ENCODE measurements around the gene GLG1.
"Not testable (repeated sequence)": the region's sequence is repeated elsewhere in the genome, so short reads cannot be mapped to it uniquely, and the experiment has no call there.

Gene GLG1

GRCh38 chr16:74575175-74575806 is 31.6 kb downstream of the GLG1 start:
- DNase-seq (ENCODE audit: low spot score) = no peak

- DNase-seq (ENCODE audit: low spot score) = no peak
These were observed 32.8 kb downstream of the GLG1 start for GRCh38 chr16:74574146-74574545.

GRCh38 chr16:74573622-74574021 is 33.3 kb downstream of the GLG1 start:
- DNase-seq (ENCODE audit: low spot score) = no peak

- DNase-seq (ENCODE audit: low spot score) = no peak
These were observed 36.3 kb downstream of the GLG1 start for GRCh38 chr16:74570412-74571301.

- peak; percentile 53 for DNase-seq (ENCODE audit: low spot score)
These were observed 37.8 kb downstream of the GLG1 start for GRCh38 chr16:74568961-74569631.

GRCh38 chr16:74567901-74568300 is 39.0 kb downstream of the GLG1 start:
- DNase-seq (ENCODE audit: low spot score) = no peak

GRCh38 chr16:74565378-74565777 is 41.5 kb downstream of the GLG1 start:
- DNase-seq (ENCODE audit: low spot score) = no peak

- no peak for DNase-seq (ENCODE audit: low spot score)
These were observed 42.4 kb downstream of the GLG1 start for GRCh38 chr16:74564451-74564984.

- DNase-seq (ENCODE audit: low spot score) = no peak
These were observed 43.1 kb downstream of the GLG1 start for GRCh38 chr16:74563828-74564263.

GRCh38 chr16:74562117-74562516 is 44.8 kb downstream of the GLG1 start:
- no peak for DNase-seq (ENCODE audit: low spot score)

- no peak for DNase-seq (ENCODE audit: low spot score)
These were observed 45.3 kb downstream of the GLG1 start for GRCh38 chr16:74561626-74562025.

GRCh38 chr16:74560912-74561311 is 46.0 kb downstream of the GLG1 start:
- no peak for DNase-seq (ENCODE audit: low spot score)

- DNase-seq (ENCODE audit: low spot score) = no peak
These were observed 48.0 kb downstream of the GLG1 start for GRCh38 chr16:74558873-74559272.

GRCh38 chr16:74557275-74557674 is 49.6 kb downstream of the GLG1 start:
- DNase-seq (ENCODE audit: low spot score) = no peak

GRCh38 chr16:74556375-74556922 is 50.5 kb downstream of the GLG1 start:
- peak; percentile 21 for DNase-seq (ENCODE audit: low spot score)

GRCh38 chr16:74552357-74552756 is 54.6 kb downstream of the GLG1 start:
- not testable (repeated sequence) for DNase-seq (ENCODE audit: low spot score)

- not testable (repeated sequence) for DNase-seq (ENCODE audit: low spot score)
These were observed 56.5 kb downstream of the GLG1 start for GRCh38 chr16:74550227-74551019.

GRCh38 chr16:74546112-74546511 is 60.8 kb downstream of the GLG1 start:
- not testable (repeated sequence) for DNase-seq (ENCODE audit: low spot score)

- DNase-seq (ENCODE audit: low spot score) = not testable (repeated sequence)
These were observed 63.9 kb downstream of the GLG1 start for GRCh38 chr16:74542911-74543578.

- DNase-seq (ENCODE audit: low spot score) = not testable (repeated sequence)
These were observed 66.3 kb downstream of the GLG1 start for GRCh38 chr16:74540663-74541062.

GRCh38 chr16:74538801-74539200 is 68.1 kb downstream of the GLG1 start:
- DNase-seq (ENCODE audit: low spot score) = not testable (repeated sequence)

Measured in AG20443 (cell line).